ENCODE measurements around the gene PADI1. TPM values are rescaled to one million over a fixed set of nuclear protein-coding genes. Genes with fewer than 3 reads are reported as not detected.

Gene PADI1
- total RNA-seq, 1 donor from 2014 or later, result not detected

- no peaks in the 10 kb centered on the region for H3K27me3 ChIP-seq
- H3K27ac ChIP-seq, result no peak overlapping the region
- no peaks in the 10 kb centered on the region for H3K9me3 ChIP-seq
- H3K4me3 ChIP-seq, result no peak overlapping the region
- H3K4me1 ChIP-seq, result no peaks in the 10 kb centered on the region
- TF ChIP-seq CTCF (IDR thresholded peaks at IDR 0.05), result no peak
- intact Hi-C loops (cut with DNase I), result no loop called here
- H3K36me3 ChIP-seq, result no peaks in the 10 kb centered on the region
- no peak for DNase-seq (ENCODE audit: low spot score in 2 of 2)
Measured at GRCh38 chr1:17251246-17251645, 46.3 kb downstream of the PADI1 start.

GRCh38 chr1:17251701-17252376, 46.9 kb downstream of the PADI1 start:
- no peak for TF ChIP-seq CTCF (IDR thresholded peaks at IDR 0.05)
- Histone ChIP-seq H3K9me3 (no peaks in the 10 kb centered on the region), H3K36me3 (no peaks in the 10 kb centered on the region), H3K27ac (no peak overlapping the region), H3K27me3 (no peaks in the 10 kb centered on the region), H3K4me3 (no peak overlapping the region), H3K4me1 (no peaks in the 10 kb centered on the region)
- no peak for DNase-seq (ENCODE audit: low spot score in 2 of 2)
- intact Hi-C loops (cut with DNase I), result no loop called here

GRCh38 chr1:17255336-17255735, 50.4 kb downstream of the PADI1 start:
- Histone ChIP-seq H3K27ac (no peak overlapping the region), H3K27me3 (no peaks in the 10 kb centered on the region), H3K36me3 (no peaks in the 10 kb centered on the region), H3K9me3 (no peaks in the 10 kb centered on the region), H3K4me1 (no peaks in the 10 kb centered on the region), H3K4me3 (no peak overlapping the region)
- DNase-seq (ENCODE audit: low spot score in 2 of 2), result no peak
- intact Hi-C loops (cut with DNase I), result no loop called here
- no peak for TF ChIP-seq CTCF (IDR thresholded peaks at IDR 0.05)

- DNase-seq (ENCODE audit: low spot score in 2 of 2), result no peak
- no peak overlapping the region for H3K4me3 ChIP-seq
- no peak for TF ChIP-seq CTCF (IDR thresholded peaks at IDR 0.05)
Measured at GRCh38 chr1:17258116-17258757, 53.3 kb downstream of the PADI1 start.

GRCh38 chr1:17258758-17259130, 53.8 kb downstream of the PADI1 start:
- intact Hi-C loops (cut with DNase I), result no loop called here

More at GRCh38 chr1:17258116-17258757, 53.3 kb downstream of the PADI1 start:
- no peaks in the 10 kb centered on the region for H3K27me3 ChIP-seq
- peaks cover 0 to 11% of the 10 kb centered on the region in 2 donors for H3K9me3 ChIP-seq
- H3K27ac ChIP-seq, result no peak overlapping the region
- H3K4me1 ChIP-seq, result no peaks in the 10 kb centered on the region
- no peaks in the 10 kb centered on the region for H3K36me3 ChIP-seq
- intact Hi-C loops (cut with DNase I), result no loop called here

More at GRCh38 chr1:17258758-17259130, 53.8 kb downstream of the PADI1 start:
- H3K4me3 ChIP-seq, result no peak overlapping the region
- H3K27ac ChIP-seq, result no peak overlapping the region
- H3K9me3 ChIP-seq, result peaks cover 0 to 11% of the 10 kb centered on the region in 2 donors
- H3K36me3 ChIP-seq, result no peaks in the 10 kb centered on the region
- H3K27me3 ChIP-seq, result no peaks in the 10 kb centered on the region
- DNase-seq (ENCODE audit: low spot score in 2 of 2), result no peak
- no peaks in the 10 kb centered on the region for H3K4me1 ChIP-seq
- no peak for TF ChIP-seq CTCF (IDR thresholded peaks at IDR 0.05)
